H7 (cell line): ENCODE measurements around the gene S100A9. TPM values are rescaled to one million over a fixed set of nuclear protein-coding genes. Genes with fewer than 3 reads are reported as not detected.

Source experiments
- DNase-seq: peaks from one replicate; pipeline ENCODE4 v3.0.0; 2012
- H3K27me3 ChIP-seq: 2 replicates; pipeline ENCODE4 v1.6.0; 2011; ENCODE audit warnings: mild to moderate bottlenecking, low read length; ENCODE audit not compliant: control insufficient read depth, insufficient read depth
- H3K36me3 ChIP-seq: replicated peaks from 2 replicates; pipeline ENCODE4 v1.5.1; 2011; ENCODE audit warnings: low read length; ENCODE audit not compliant: control insufficient read depth, insufficient read depth
- H3K4me3 ChIP-seq: 2 replicates; pipeline ENCODE4 v1.5.1; 2011; ENCODE audit warnings: low read depth, mild to moderate bottlenecking, control low read depth, low read length, moderate library complexity; ENCODE audit not compliant: insufficient read depth
- total RNA-seq: library from RNA; depleted of rRNA; stranded (reverse); fragments of >200 nt; shearing (Covaris generic); gene quantifications from 2 replicates; pipeline ENCODE4 v1.2.3, GENCODE V29; 2014

S100A9 gene
- total RNA-seq, 1 experiment from 2014 or later = not detected

DNA sequence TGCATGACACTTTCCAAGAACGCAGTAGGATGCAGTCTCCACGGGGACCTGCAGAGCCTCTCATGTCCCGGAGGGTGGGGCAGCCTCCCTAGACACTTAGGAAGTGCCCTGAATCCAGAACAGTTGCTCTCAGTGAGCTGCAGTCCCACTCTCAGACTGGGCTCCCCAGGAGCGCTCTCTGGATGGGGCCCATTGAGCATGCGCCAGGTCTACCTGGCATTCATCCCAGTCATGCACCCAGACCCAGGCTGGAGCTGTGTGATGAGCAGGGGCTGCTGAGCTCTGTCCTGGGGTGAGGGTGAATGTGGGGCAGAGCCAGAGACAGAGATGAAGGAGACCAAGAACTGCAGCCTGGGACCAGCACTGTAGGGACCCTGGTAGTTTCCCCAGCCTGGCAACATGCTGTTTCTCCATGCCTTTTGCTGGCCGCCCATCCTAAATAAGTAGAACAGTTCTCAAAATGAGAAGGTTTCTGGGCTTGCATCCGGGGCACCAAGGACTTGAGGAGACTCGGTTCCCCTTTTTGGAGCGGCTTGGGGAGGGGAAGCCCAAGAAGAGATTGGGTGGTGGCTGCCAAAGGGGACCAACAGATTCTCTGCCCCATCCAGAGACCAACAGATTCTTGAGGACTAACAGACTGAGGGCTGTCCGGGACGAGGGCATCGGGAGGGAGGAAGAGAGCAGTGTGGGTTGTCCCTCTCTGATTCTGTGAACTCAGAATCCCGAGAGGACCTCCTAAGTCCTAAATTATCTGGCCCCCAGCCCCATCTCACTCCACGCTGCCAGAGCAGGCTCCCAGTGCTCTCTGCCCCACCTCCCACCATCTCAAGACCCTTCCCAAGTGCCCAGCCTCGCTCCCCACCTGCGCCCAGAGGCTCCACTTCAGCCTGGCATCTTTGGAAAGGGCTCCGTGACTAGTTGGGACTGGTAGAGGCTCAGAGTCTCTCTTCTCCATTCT, 8.0 kb upstream of the S100A9 start:
- peak; percentile 9 for DNase-seq
- Histone ChIP-seq H3K4me3 (no peak overlapping the region), H3K36me3 (no peaks in the 10 kb centered on the region), H3K27me3 (no peaks in the 10 kb centered on the region)

DNA sequence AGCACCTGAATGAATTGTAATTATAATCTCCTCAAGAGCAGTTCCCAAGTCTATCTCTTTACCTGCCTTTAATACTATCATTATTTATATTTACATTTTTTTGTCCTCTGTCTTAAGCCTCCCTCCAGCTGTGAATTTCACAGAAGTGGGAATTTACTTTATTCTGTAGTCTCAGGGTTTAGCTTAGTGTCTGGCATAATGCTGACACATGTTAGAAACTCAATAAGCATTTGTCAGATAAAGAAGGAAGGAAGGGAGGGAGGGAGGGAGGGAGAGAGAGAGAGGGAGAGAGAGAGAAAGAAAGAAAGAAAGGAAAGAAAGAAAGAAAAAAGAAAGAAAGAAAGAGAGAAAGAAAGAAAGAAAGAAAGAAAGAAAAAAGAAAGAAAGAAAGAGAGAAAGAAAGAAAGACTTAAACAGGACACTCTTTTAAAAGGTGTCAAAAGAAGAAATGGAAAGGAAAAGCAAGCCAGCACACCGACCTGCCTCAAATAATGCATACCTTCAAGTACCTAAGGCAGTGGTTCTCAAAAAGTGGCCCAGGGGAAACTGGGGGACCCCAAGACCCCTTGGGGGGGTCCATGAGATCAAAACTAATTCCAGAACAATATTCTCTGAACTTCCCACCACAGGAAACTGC, 7.2 kb upstream of the S100A9 start:
- no peak overlapping the region for H3K4me3 ChIP-seq
- DNase-seq = peak; percentile 4
- H3K36me3 ChIP-seq = no peaks in the 10 kb centered on the region
- no peaks in the 10 kb centered on the region for H3K27me3 ChIP-seq

DNA sequence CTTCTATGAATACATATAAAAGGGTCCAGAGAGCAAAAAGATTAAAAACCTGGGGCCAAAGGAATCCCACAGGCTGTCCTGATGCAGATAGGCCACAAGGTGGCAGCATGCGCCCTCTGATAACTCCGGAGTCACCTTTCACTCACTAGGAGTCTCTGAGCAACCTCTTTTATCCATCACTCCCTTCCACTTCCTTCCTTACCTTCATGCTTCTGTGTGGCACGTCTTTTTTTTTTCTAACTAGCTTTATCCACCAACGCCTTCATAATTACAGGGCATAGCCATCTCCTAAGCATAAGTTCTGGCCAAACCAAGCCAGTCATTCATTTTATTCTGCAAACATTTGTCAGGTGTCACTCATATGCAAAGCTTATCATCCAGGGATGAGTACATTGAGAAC, 5.1 kb upstream of the S100A9 start:
- no peak overlapping the region for H3K4me3 ChIP-seq
- H3K27me3 ChIP-seq = no peaks in the 10 kb centered on the region
- peak; percentile 88 for DNase-seq
- no peaks in the 10 kb centered on the region for H3K36me3 ChIP-seq

DNA sequence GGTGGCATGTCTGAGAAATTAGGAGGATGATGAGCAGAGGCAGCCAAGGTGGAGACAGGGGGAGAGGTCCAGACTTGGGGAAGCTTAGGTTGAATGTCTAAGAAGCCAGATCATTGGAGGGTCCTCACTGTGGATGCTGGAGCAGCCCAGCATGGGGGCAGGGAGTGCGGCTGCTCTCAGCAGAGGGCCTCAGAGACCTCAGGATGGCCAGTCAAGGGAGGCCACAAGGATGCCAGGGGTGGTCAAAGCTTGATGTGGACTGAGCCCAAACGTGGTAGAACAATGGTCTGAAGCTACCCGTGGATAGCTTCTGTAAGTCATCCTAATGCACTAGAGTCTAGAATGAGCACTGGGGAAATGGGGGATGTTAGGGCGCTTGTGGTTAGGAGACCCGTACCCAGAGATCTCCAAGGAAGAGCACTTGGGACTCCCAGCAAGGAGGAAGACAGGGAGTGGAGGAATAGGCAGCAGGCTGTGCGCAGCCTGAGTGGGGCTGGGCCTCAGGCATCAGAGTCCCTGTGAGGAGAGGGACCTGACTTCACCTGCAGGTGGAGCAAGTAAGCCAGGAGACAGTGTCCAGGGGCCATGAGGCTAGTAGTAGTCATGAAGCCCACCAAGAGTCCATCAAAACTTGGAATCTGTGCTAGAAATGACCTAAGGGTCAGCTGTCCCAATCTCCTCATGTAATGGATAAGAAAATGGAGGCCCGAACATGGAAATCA, 4.3 kb upstream of the S100A9 start:
- peak; percentile 86 for DNase-seq
- H3K36me3 ChIP-seq = no peaks in the 10 kb centered on the region
- H3K27me3 ChIP-seq = no peaks in the 10 kb centered on the region
- no peak overlapping the region for H3K4me3 ChIP-seq

DNA sequence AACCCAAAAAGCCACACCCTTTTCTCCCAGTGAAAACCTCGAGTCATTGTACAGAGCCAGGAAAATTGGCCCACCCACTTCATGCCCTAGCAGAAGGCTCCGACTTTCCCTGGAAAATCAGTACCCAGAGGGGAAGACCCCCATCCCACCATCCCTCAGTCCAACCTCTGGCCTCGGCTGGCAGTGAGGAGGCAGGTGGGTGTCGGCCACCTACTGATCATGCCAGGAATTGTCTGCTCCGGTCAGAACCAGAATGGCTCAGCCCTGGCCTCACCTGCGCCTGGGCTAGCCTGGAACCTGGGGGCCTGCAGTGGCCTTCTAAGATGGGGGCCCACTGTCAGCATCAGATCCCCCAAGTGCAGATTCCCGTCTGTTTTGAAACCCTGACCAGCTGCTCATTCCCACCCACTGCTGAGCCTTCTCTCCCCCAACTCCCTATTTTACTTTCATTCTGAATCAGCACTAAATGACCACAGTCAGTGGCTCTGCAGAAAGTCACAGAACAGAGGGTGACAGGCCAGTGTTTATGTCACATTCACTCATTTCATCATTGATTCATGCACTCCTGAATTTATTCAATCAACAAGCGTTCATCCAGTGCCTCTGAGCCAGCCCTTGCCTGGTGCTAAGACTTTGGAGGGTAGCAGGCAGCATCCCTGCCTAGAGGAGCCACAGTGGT, 3.0 kb upstream of the S100A9 start:
- peak; percentile 51 for DNase-seq
- Histone ChIP-seq H3K36me3 (no peaks in the 10 kb centered on the region), H3K4me3 (no peak overlapping the region), H3K27me3 (no peaks in the 10 kb centered on the region)

DNA sequence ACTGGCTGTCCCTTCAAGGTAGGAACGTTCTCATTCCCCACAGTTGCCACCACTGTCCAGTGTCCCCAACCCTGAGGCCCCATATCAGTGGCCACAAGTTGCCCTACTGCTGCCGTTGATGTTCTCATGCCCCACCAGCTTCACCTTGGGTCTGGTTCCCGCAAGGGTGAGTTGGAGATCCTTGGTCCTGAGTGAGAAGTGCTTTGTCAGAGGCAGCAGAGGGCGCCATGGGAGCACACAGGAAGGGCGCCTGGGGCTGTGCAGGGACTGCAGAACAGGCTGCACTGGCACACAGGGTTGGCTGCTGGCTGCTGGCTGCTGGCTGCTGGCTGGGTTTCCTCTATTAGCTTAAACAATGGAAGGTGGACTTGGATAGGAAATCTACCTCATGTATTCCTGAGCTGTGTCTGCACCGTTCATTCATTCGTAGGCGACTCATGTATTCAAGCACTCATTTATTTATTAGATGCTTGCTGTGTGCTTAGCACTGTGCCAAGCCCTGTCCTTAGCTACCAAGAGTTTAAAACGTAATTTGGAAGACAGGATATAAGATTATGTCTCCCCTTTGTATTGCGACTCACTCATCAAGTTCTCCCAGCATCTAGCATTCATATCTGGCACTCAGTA, 2.1 kb upstream of the S100A9 start:
- peak; percentile 84 for DNase-seq
- Histone ChIP-seq H3K27me3 (no peaks in the 10 kb centered on the region), H3K36me3 (no peaks in the 10 kb centered on the region), H3K4me3 (no peak overlapping the region)

DNA sequence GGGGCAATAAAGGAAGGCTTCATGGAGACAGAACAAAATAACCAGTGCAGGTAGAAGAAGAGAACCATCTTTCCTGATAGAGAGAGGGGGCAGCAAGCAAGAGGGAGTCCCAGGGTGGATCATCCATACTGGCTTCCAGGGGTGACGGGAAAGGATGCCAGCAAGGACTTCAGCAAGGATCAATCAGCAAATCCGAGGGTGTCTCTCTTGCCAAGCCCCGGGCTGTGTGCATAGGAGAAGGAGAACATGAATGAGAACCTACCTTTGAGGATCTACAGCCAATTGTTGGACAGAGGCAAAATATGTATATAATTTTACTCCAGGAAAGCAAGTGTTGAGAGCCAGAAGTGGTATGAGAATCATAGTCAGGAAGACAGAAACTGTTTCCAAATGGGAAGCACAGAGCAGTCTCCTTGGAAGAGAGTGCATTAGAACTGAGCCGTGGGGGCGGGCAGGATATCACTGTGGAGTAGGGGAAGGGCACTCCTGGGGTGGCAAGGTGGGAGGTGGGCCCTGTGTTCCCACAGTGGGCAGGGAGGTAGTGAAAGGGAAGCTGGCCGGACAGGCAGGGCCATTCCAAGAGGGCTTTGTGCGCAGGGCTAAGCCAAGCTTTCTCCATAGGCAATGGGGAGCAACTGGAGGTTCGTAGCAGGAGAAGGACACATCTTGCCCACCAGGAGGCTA, 1.1 kb upstream of the S100A9 start:
- H3K4me3 ChIP-seq = no peak overlapping the region
- H3K27me3 ChIP-seq = no peaks in the 10 kb centered on the region
- no peaks in the 10 kb centered on the region for H3K36me3 ChIP-seq
- peak; percentile 20 for DNase-seq

DNA sequence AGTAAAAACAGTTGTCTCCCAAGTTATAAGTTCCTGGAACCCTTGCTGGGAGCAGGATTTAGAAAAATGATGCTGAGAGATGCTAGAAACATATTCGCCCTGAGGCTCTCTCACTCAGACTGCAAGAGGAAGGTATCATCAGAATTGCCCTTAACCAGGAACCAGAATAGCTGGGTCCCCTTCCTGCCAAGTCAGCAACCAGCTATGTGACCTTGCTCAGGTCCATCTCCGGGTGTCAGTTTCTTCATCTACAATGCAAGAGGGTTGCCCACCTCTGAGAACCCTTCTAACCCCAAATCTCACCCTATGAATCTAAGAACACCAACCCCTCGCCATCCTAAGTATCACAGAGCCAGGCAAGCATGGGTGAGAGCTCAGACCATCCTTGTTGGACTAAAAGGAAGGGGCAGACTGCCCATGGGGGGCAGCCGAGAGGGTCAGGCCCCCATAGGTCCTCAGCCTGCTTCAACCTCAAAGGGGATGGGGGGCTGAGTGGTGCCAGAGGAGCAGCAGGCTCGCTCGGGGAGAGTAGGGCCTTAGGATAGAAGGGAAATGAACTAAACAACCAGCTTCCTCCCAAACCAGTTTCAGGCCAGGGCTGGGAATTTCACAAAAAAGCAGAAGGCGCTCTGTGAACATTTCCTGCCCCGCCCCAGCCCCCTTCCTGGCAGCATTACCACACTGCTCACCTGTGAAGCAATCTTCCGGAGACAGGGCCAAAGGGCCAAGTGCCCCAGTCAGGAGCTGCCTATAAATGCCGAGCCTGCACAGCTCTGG, 390 bp upstream of the S100A9 start:
- Histone ChIP-seq H3K4me3 (no peak overlapping the region), H3K36me3 (no peaks in the 10 kb centered on the region), H3K27me3 (no peaks in the 10 kb centered on the region)
- DNase-seq = peak; percentile 32

DNA sequence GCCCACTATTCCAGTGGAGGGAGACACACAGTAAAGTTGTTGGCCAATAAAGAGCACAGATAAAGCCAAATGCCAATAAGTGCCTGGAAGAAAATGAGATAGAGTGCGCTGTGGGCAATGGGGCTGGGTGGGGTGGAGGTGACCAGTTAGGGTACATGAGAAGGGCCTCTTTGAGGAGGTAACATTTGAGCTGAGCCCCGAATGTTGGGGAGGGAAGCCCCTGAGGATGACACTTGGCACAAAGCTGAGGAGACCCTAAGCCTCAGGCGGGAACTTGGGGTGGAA, 979 bp downstream of the S100A9 start:
- no peak overlapping the region for H3K4me3 ChIP-seq
- no peaks in the 10 kb centered on the region for H3K27me3 ChIP-seq
- no peak for DNase-seq
- no peaks in the 10 kb centered on the region for H3K36me3 ChIP-seq

DNA sequence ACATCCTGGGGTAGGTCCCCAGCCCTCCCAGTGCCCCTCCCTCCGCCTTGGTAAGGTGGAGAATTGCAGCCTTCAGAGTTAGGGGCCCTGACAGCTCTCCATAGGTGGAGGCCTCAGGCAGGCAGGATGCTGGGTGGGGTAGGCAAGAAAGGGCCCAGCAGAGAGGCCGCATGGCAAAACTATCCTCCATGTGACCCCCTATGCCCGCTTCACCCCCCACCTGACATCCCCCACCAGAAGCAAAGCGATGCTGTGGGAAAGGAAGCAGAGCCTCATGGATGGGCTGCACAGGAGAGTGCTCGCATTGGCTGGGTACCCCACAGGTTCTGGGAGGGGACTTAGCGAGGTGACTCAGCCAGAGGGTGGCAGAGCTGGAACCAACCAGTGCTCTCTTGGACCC, 1.6 kb downstream of the S100A9 start:
- Histone ChIP-seq H3K4me3 (no peak overlapping the region), H3K36me3 (no peaks in the 10 kb centered on the region), H3K27me3 (no peaks in the 10 kb centered on the region)
- peak; percentile 39 for DNase-seq

DNA sequence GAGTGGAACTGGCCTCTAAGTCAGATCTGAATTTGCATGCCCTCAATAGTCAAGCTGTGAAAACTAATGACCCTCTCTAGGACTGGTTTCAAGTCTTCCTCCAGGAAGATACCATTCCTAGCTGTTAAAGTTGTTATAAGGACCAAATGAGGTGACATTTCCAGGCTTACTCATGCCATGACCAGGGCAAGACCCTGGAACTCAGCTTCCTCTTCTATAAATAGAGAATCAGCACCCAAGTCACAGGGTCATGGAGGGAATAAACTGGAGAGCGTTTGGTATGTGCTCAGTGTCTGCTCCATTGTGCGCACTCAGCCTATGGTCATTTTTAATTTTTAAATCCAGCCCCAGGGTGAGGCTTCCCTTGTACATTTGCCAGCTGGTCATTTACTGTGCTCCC, 2.5 kb downstream of the S100A9 start:
- peak; percentile 16 for DNase-seq
- no peaks in the 10 kb centered on the region for H3K36me3 ChIP-seq
- no peak overlapping the region for H3K4me3 ChIP-seq
- no peaks in the 10 kb centered on the region for H3K27me3 ChIP-seq

DNA sequence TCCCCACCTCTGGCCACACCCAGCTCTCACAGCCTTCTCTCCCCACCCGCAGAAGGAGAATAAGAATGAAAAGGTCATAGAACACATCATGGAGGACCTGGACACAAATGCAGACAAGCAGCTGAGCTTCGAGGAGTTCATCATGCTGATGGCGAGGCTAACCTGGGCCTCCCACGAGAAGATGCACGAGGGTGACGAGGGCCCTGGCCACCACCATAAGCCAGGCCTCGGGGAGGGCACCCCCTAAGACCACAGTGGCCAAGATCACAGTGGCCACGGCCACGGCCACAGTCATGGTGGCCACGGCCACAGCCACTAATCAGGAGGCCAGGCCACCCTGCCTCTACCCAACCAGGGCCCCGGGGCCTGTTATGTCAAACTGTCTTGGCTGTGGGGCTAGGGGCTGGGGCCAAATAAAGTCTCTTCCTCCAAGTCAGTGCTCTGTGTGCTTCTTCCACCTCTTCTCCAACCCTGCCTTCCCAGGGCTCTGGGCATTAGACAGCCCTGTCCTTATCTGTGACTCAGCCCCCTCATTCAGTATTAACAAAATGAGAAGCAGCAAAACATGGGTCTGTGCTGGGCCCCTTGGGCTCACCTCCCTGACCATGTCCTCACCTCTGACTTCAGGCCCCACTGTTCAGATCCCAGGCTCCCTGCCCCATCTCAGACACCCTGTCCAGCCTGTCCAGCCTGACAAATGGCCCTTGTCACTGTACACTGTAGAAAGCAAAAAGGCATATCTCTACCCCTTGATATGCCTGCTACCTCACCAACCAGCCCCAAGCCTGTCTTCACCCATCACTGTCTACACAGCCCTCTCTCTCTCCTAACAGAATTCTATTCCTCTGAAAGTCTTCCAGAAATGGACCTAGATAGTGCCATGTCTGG, 3.2 kb downstream of the S100A9 start:
- DNase-seq = peak; percentile 18
- Histone ChIP-seq H3K36me3 (no peaks in the 10 kb centered on the region), H3K4me3 (no peak overlapping the region), H3K27me3 (no peaks in the 10 kb centered on the region)
